ENCODE data around the gene ISG15.
"Not testable (repeated sequence)": the region's sequence is repeated elsewhere in the genome, so short reads cannot be mapped to it uniquely, and the experiment has no call there.

The ISG15 gene

DNA sequence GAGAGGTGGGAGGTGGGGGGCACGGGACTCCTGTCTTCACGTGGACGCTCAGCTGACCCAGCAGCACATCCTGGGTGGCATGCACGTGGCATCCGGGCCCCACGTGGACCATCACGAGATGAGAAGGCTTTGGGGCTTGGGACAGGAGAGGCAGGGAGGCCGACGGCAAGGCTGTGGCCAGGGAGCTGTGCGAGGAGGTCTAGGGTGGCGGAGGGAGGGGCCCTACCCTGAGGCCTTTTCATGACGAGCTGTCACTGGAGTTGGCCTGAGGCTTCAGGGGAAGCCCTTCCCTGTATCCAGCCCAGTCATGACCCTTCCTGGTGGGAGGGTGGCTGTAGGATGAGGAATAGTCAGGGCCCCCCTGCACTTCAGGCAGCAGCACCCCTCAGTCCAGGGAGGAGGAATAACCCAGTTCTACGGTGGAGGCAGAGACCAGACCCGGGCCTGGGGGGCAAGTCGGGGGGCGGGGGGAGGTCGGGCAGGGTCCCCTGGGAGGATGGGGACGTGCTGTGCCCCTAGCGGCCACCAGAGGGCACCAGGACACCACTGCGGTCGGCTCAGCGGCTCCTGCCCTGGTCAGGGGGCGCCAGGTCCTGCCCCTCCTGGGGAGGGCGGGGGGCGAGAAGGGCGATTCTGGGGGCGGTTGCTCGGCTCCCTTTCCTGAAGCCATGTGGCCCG, 29.4 kb upstream of the ISG15 start:
- no peak for DNase-seq (ENCODE audit: low read depth, low spot score)
- H3K4me3 ChIP-seq (ENCODE audit: low read depth, low read length), result peak overlapping the region; percentile 40
- TF ChIP-seq, protein P1, sequence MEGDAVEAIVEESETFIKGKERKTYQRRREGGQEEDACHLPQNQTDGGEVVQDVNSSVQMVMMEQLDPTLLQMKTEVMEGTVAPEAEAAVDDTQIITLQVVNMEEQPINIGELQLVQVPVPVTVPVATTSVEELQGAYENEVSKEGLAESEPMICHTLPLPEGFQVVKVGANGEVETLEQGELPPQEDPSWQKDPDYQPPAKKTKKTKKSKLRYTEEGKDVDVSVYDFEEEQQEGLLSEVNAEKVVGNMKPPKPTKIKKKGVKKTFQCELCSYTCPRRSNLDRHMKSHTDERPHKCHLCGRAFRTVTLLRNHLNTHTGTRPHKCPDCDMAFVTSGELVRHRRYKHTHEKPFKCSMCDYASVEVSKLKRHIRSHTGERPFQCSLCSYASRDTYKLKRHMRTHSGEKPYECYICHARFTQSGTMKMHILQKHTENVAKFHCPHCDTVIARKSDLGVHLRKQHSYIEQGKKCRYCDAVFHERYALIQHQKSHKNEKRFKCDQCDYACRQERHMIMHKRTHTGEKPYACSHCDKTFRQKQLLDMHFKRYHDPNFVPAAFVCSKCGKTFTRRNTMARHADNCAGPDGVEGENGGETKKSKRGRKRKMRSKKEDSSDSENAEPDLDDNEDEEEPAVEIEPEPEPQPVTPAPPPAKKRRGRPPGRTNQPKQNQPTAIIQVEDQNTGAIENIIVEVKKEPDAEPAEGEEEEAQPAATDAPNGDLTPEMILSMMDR (IDR thresholded peaks at IDR 0.05; ENCODE audit: insufficient read depth, low read length, missing control alignments), result peak; percentile 91
- POLR2A ChIA-PET, result interaction anchor here (0.6 kb wide), 1 partner anchor 38 kb away, joined by 3 read pairs; no protein-coding TSS in a partner anchor
- CTCF ChIA-PET, result interaction anchor here (0.6 to 7.8 kb wide), 37 partner anchors 9 to 360 kb away, joined by 3 to 152 read pairs (median 4); partner anchors contain the start of genes HES4, ISG15 and PLEKHN1

DNA sequence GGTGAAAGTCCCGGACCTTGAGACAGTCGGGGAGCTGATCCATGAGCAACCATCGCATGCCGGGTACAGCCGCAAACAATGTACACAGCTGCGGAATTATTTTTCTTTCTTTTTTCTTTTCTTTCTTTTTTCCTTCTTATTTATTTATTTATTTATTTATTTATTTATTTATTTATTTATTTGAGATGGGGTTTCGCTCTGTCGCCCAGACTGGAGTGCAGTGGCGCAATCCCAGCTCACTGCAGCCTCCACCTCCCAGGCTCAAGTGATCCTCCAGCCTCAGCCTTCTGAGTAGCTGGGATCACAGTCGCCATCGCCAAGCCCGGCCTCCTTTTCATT, 28.9 kb upstream of the ISG15 start:
- POLR2A ChIA-PET, result interaction anchor here (0.6 kb wide), 1 partner anchor 39 kb away, joined by 3 read pairs; no protein-coding TSS in a partner anchor
- no peak for DNase-seq (ENCODE audit: low read depth, low spot score)
- TF ChIP-seq, protein P1 (IDR thresholded peaks at IDR 0.05; ENCODE audit: insufficient read depth, low read length, missing control alignments), result no peak
- CTCF ChIA-PET, result interaction anchor here (0.6 to 7.8 kb wide), 33 partner anchors 8 to 359 kb away, joined by 3 to 152 read pairs (median 4); partner anchors contain the start of genes HES4, ISG15 and PLEKHN1
- H3K4me3 ChIP-seq (ENCODE audit: low read depth, low read length), result peak overlapping the region; percentile 40

DNA sequence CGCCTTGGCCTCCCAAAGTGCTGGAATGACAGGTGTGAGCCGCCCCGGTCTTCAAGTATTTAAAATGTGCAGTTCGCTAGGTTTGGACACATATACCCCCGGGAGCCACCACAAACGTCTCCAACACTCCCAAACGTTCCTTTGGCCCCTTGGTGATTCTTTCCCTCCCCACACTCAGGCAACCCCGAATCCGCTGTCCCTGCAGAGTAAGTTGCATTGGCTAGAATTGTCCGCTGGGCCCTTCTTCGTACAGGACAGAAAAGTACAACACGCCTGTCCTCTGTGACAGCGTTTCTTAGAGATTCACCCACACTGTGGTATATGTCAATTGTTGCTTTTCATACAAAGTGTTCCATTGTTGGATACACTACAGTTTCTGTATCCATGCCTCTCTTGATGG, 28.2 kb upstream of the ISG15 start:
- DNase-seq (ENCODE audit: low read depth, low spot score), result no peak
- CTCF ChIA-PET, result interaction anchor here (0.7 to 7.8 kb wide), 15 partner anchors 7 to 306 kb away, joined by 3 to 152 read pairs (median 16); partner anchors contain the start of gene HES4
- POLR2A ChIA-PET, result no interaction called here
- TF ChIP-seq, protein P1 (IDR thresholded peaks at IDR 0.05; ENCODE audit: insufficient read depth, low read length, missing control alignments), result no peak
- no peak overlapping the region for H3K4me3 ChIP-seq (ENCODE audit: low read depth, low read length)

DNA sequence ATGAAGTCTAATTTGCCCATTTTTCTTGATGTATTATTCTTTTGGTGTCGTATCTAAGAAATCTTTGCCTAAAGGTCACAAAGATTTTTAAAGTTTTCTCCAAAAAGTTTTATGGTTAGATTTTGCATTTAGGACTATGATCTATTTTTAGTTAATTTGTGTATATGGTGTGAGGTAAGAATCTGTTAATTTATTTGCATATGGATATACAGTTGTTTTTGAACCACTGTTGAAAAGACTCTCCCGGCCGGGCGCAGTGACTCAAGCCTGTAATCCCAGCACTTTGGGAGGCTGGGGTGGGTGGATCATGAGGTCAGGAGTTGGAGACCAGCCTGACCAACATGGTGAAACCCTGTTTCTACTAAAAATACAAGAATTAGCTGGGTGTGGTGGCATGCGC, 25.2 kb upstream of the ISG15 start:
- DNase-seq (ENCODE audit: low read depth, low spot score); H3K4me3 ChIP-seq (ENCODE audit: low read depth, low read length); CTCF ChIA-PET: not testable (repeated sequence)
- POLR2A ChIA-PET, result interaction anchor here (0.7 kb wide), 1 partner anchor 25 kb away, joined by 5 read pairs; the partner anchor contains the start of gene ISG15

DNA sequence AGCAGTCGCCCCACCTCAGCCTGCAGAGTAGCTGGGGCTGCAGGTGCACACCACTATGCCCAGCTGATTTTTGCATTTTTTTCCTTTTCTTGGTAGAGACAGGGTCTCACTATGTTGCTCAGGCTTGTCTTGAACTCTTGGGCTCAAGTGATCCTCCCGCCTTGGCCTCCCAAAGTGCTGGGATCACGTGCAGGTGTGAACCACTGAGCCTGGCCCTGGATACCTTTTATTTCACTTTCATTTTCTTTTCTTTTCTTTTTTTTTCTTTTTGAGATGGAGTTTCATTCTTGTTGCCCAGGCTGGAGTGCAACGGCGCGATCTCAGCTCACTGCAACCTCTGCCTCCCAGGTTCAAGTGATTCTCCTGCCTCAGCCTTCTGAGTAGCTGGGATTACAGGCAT, 22.0 kb upstream of the ISG15 start:
- POLR2A ChIA-PET; DNase-seq (ENCODE audit: low read depth, low spot score); H3K4me3 ChIP-seq (ENCODE audit: low read depth, low read length): not testable (repeated sequence)
- CTCF ChIA-PET, result interaction anchor here (2.1 to 7.2 kb wide), 2 partner anchors 8 to 11 kb away, joined by 13 to 86 read pairs; partner anchors contain the start of gene PERM1

DNA sequence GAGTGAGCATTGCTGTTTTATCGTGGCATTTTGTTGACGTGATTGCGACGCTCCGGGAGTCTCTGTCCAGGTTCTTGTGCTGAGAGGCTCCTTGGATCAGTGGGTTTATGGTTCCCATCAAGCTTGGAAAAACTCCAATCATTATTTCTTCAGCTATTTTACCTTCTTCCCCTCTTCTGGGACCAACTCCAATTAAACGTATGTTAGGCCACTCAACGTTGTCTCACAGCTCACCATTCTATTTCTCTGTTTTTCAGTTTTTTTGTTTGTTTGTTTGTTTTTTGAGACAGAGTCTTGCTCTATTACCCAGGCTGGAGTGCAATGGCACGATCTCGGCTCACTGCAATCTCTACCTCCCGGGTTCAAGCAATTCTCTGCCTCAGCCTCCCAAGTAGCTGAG, 21.4 kb upstream of the ISG15 start:
- ChIA-PET POLR2A (no interaction called here), CTCF (interaction anchor here (0.7 to 7.2 kb wide), 4 partner anchors 9 to 27 kb away, joined by 3 to 86 read pairs (median 8); partner anchors contain the start of gene PERM1)
- no peak overlapping the region for H3K4me3 ChIP-seq (ENCODE audit: low read depth, low read length)
- DNase-seq (ENCODE audit: low read depth, low spot score), result no peak
- TF ChIP-seq, protein P1 (IDR thresholded peaks at IDR 0.05; ENCODE audit: insufficient read depth, low read length, missing control alignments), result no peak

DNA sequence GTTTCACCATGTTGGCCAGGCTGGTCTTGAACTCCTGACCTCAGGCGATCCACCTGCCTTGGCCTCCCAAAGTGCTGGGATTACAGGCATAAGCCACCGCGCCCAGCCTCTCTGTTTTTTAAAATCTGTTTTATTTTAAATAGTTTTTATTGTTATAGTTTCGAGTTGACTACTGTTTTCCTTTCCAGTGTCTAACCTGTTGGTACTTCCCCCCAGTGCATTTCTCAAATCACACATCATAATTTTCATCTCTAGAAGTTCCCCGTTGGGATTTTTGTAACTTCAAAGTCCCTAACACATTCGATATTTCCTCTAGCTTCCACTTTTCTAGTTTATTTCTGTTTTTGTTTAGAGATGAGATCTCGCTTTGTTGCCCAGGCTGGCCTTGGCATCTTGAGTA, 20.9 kb upstream of the ISG15 start:
- CTCF ChIA-PET, result interaction anchor here (0.5 to 7.2 kb wide), 6 partner anchors 9 to 71 kb away, joined by 3 to 86 read pairs (median 5); partner anchors contain the start of gene PERM1
- no peak overlapping the region for H3K4me3 ChIP-seq (ENCODE audit: low read depth, low read length)
- DNase-seq (ENCODE audit: low read depth, low spot score), result no peak
- POLR2A ChIA-PET, result no interaction called here
- TF ChIP-seq, protein P1 (IDR thresholded peaks at IDR 0.05; ENCODE audit: insufficient read depth, low read length, missing control alignments), result no peak

All from AG04449 (cell line).